HG03558 (cell line): ENCODE data around the gene GCNT4.

Experiments used
- ATAC-seq: cut with Tn5 transposase; IDR thresholded peaks from one replicate; pipeline ENCODE4 v1.9.1; 2021; ENCODE audit warnings: moderate number of reproducible peaks; ENCODE audit not compliant: unreplicated experiment; ENCODE audit errors: extremely low read depth

The GCNT4 gene

GRCh38 chr5:75051217-75051751 is 1.1 kb downstream of the GCNT4 start:
- ATAC-seq = no peak

- no peak for ATAC-seq
Measured at GRCh38 chr5:75050415-75050814, 1.9 kb downstream of the GCNT4 start.

GRCh38 chr5:75049456-75050351 is 2.7 kb downstream of the GCNT4 start:
- ATAC-seq = no peak

GRCh38 chr5:75048457-75048953 is 3.9 kb downstream of the GCNT4 start:
- no peak for ATAC-seq

- no peak for ATAC-seq
Measured at GRCh38 chr5:75047356-75047755, 5.0 kb downstream of the GCNT4 start.

- no peak for ATAC-seq
Measured at GRCh38 chr5:75046366-75047142, 5.8 kb downstream of the GCNT4 start.

- no peak for ATAC-seq
Measured at GRCh38 chr5:75045071-75045470, 7.3 kb downstream of the GCNT4 start.

- no peak for ATAC-seq
Measured at GRCh38 chr5:75044406-75044805, 8.0 kb downstream of the GCNT4 start.

- no peak for ATAC-seq
Measured at GRCh38 chr5:75043633-75044264, 8.6 kb downstream of the GCNT4 start.

- ATAC-seq = no peak
Measured at GRCh38 chr5:75042522-75042921, 9.8 kb downstream of the GCNT4 start.

GRCh38 chr5:75040973-75041372 is 11.4 kb downstream of the GCNT4 start:
- ATAC-seq = no peak

GRCh38 chr5:75037106-75037505 is 15.3 kb downstream of the GCNT4 start:
- ATAC-seq = no peak

GRCh38 chr5:75034137-75034739 is 18.1 kb downstream of the GCNT4 start:
- ATAC-seq = no peak

- no peak for ATAC-seq
Measured at GRCh38 chr5:75031366-75031765, 21.0 kb downstream of the GCNT4 start.

GRCh38 chr5:75028090-75028489 is 24.3 kb downstream of the GCNT4 start:
- no peak for ATAC-seq

- no peak for ATAC-seq
Measured at GRCh38 chr5:75023368-75024159, 28.8 kb downstream of the GCNT4 start.

- ATAC-seq = no peak
Measured at GRCh38 chr5:75021800-75022199, 30.6 kb downstream of the GCNT4 start.

- no peak for ATAC-seq
Measured at GRCh38 chr5:75021219-75021618, 31.1 kb downstream of the GCNT4 start.

GRCh38 chr5:75020016-75020656 is 32.2 kb downstream of the GCNT4 start:
- no peak for ATAC-seq
